Duodenal mucosa (tissue), 2 donors: Measurements from ENCODE around the gene DMXL2.

Experiments
- H3K27ac ChIP-seq: one replicate; pipeline ENCODE4 v1.7.0; 2013; ENCODE audit warnings: low read depth, low read length
- H3K27me3 ChIP-seq, 2 donors: one replicate each; pipeline ENCODE4 v1.7.0; 2013; ENCODE audit warnings: low read length in 2 of 2, control low read depth in 1 of 2; ENCODE audit not compliant: insufficient read depth in 2 of 2, control insufficient read depth in 1 of 2
- H3K36me3 ChIP-seq, 2 donors: one replicate each; pipeline ENCODE4 v1.7.0; 2013; ENCODE audit warnings: low read length in 2 of 2, control low read depth in 1 of 2; ENCODE audit not compliant: insufficient read depth in 2 of 2, control insufficient read depth in 1 of 2
- H3K4me1 ChIP-seq, 2 donors: one replicate each; pipeline ENCODE4 v1.7.0; 2013; ENCODE audit warnings: low read length in 2 of 2, control low read depth in 1 of 2; ENCODE audit not compliant: insufficient read depth in 2 of 2, control insufficient read depth in 1 of 2
- H3K4me3 ChIP-seq, 2 donors: one replicate each; pipeline ENCODE4 v1.7.0; 2013; ENCODE audit warnings: low read length in 2 of 2, low read depth in 1 of 2
- H3K9ac ChIP-seq, 2 donors: one replicate each; pipeline ENCODE4 v1.7.0; 2013; ENCODE audit warnings: low read length in 2 of 2, low read depth in 1 of 2
- H3K9me3 ChIP-seq, 2 donors: one replicate each; pipeline ENCODE4 v1.7.0; 2013; ENCODE audit warnings: low read length in 2 of 2, control low read depth in 1 of 2; ENCODE audit not compliant: control insufficient read depth in 1 of 2

DMXL2 gene

DNA sequence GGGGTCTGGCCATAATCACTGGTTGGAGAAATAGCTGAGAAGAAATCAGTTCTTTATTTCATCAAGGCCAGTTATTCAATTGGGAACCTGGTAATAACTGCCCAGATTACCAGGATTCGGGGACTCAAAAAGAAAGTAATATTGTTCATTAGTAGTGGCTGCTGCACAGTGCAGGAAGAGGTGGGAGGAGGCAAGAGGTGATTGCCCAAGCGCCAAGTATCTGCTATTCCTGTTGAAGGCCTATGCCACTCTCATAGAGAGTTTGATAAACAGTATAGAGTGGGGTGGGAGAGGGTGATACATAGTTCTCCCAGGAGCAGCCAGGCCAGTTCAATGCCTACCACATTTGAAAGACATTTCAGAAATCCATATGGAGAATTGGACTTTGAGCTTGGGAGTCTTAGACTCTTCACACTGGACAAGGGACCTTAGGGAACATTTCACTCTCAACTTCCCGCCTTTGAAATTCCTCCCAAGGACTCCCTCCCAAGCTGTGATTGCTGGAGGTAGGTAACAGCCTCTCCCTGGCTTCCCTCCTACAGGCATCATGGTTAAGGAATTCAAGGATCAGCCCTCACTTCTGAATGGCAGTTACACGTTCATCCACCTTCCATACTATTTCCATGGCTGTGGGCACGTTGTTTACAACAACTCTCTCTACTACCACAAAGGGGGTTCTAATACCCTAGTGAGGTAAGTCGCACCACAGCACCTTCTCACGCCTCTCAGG, 221.4 kb downstream of the DMXL2 start:
- no peak overlapping the region for H3K4me3 ChIP-seq
- H3K9me3 ChIP-seq, result no peaks in the 10 kb centered on the region
- no peak overlapping the region for H3K27ac ChIP-seq
- no peaks in the 10 kb centered on the region for H3K4me1 ChIP-seq
- H3K27me3 ChIP-seq, result no peaks in the 10 kb centered on the region
- no peaks in the 10 kb centered on the region for H3K36me3 ChIP-seq
- H3K9ac ChIP-seq, result no peak overlapping the region

DNA sequence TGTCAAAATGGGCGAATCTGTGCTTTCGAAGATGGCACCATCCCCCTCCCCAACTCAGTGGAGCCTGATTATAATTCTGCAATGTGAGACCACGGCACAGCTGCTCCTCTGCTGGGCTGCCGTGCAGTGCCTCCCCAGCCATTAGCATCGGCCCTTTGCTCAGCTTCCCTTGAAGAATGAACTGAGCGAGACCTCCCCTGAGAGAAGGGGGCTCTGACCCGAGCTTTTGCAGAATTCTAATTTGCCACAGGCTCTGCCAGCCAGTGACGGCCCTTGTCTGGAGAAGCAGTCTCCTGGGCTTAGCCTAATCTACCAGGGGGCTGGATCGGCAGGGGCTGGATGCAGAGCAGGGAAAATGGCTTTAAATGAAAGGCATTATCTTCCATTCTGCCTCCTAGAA, 223.9 kb downstream of the DMXL2 start:
- no peak overlapping the region for H3K4me3 ChIP-seq

More for the DNA sequence above, 223.9 kb downstream of the DMXL2 start:
- no peaks in the 10 kb centered on the region for H3K27me3 ChIP-seq
- H3K4me1 ChIP-seq, result no peaks in the 10 kb centered on the region
- H3K9me3 ChIP-seq, result no peaks in the 10 kb centered on the region
- H3K9ac ChIP-seq, result no peak overlapping the region
- no peaks in the 10 kb centered on the region for H3K36me3 ChIP-seq
- H3K27ac ChIP-seq, result no peak overlapping the region
